HG02885 (cell line): ENCODE results near the gene XIRP2.

Experiments used
- ATAC-seq: cut with Tn5 transposase; IDR thresholded peaks from one replicate; pipeline ENCODE4 v1.9.1; 2021; ENCODE audit warnings: mild to moderate bottlenecking; ENCODE audit not compliant: unreplicated experiment, poor library complexity

The XIRP2 gene, protein sequence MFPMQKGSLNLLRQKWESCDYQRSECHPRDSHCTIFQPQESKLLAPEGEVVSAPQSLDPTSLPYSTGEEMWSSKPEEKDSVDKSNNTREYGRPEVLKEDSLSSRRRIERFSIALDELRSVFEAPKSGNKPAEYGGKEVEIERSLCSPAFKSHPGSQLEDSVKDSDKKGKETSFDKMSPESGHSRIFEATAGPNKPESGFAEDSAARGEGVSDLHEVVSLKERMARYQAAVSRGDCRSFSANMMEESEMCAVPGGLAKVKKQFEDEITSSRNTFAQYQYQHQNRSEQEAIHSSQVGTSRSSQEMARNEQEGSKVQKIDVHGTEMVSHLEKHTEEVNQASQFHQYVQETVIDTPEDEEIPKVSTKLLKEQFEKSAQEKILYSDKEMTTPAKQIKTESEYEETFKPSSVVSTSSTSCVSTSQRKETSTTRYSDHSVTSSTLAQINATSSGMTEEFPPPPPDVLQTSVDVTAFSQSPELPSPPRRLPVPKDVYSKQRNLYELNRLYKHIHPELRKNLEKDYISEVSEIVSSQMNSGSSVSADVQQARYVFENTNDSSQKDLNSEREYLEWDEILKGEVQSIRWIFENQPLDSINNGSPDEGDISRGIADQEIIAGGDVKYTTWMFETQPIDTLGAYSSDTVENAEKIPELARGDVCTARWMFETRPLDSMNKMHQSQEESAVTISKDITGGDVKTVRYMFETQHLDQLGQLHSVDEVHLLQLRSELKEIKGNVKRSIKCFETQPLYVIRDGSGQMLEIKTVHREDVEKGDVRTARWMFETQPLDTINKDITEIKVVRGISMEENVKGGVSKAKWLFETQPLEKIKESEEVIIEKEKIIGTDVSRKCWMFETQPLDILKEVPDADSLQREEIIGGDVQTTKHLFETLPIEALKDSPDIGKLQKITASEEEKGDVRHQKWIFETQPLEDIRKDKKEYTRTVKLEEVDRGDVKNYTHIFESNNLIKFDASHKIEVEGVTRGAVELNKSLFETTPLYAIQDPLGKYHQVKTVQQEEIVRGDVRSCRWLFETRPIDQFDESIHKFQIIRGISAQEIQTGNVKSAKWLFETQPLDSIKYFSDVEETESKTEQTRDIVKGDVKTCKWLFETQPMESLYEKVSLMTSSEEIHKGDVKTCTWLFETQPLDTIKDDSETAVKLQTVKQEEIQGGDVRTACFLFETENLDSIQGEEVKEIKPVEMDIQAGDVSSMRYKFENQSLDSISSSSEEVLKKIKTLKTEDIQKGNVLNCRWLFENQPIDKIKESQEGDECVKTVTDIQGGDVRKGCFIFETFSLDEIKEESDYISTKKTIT (N-terminal part only)

DNA sequence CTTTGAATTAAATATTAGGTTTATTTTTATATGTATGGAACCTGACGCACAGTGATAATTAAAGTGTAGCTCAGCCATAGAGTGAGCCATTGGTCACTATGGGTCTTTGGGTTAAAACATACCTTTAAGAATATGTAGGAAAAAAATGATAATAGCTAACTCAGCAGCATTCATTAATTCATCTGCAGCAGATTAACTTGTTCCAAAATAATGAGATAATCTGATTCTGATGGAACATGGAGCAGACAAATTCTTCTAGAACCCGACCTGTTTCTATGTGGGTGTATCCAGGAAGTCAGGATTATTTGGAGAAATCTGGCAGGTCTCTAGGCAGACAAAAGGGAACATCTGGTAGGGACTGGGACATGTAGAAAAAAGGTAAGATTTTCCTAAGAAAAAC lies at the start of gene XIRP2:
TSS of gene XIRP2 (plus strand) at position 301 of the 400 bp plus-strand sequence. CDS start 15,003 bp downstream, outside the sequence.
- no peak for ATAC-seq

DNA sequence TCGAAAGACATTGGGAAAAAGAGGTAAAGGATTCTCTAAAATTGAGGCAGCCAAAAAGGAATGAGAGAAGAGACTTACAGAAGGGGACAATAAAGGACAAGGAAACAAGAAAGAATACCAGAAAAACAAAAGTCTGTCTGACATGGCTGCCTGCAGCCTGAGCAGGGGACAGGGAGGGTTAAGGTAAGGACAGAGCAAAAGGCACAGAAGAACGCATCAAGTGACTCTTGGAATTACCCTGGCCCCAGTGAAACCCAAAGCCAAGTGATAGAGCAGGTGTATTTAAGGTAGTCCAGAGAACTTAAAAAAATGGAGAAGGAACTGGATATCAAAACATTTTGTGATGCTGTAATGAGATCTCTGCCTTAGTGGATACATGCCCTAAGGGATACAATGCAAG lies 47.1 kb upstream of the XIRP2 start:
- no peak for ATAC-seq

DNA sequence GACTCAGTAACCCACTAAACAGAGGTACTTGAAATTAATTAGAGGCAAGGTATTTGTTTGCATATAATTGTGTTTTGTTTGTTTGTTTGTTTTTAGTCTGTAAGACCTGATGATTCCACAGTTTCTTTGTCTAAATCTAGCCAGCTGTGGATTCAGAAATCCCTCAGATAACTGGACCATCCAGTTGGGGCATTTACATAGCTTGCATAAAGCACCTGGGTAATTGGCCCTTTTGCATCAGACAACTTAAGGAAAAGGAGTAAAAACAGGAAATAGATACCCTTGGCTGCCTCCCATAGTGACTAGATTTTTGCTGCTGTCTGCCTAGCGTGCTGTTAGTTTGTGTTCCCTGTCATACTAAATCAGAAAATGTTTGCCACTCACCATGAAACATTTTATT lies 46.6 kb upstream of the XIRP2 start:
- no peak for ATAC-seq

DNA sequence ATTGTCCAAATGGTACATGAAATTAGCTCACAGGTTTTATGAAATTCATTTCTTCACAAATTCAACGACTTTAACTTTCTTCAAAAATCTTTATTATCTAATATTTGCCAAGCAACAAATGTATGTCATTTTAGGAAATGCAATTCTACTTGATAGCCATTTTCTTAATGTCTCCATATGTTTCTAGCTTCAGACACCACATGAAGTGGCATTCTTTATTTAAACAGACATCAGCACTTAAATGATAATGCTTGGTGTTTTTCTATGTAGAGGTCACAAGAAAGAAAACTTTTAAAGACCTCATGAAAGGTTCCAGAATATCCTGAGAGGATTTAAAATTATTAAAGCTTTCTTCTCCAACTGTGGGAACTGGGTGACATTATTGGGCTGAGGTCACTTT lies 44.2 kb upstream of the XIRP2 start:
- no peak for ATAC-seq

- ATAC-seq = no peak
Observed at GRCh38 chr2:166862468-166863132, 25.7 kb upstream of the XIRP2 start.

DNA sequence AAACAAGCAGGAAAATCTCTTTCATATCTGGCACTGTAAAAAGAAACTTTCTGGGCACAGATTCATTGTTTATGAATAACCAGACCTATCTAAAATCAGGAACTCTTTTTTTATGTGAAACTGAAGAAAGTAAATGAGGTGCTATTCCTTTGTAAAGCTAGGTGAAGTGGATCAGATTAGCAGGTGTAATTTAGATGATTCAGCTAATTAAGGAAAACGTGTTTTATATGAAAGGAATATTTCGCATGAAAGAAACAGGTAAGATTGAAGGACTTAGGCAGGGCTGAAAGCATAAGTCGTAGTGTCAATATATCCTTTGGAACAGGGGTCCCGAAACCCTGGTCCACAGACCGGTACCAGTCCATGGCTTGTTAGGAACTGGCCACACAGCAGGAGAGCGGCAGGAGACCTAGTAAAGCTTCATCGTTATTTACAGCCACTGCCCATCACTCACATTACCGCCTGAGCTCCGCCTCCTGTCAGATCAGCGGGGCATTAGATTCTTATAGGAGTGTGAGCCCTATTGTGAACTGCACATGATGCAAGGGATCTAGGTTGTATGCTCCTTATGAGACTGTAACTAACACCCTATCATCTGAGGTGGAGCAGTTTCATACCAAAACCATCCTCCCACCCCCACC lies 20.3 kb upstream of the XIRP2 start:
- no peak for ATAC-seq

- ATAC-seq = no peak
Observed at GRCh38 chr2:166870346-166870745, 17.9 kb upstream of the XIRP2 start.

- ATAC-seq = no peak
Observed at GRCh38 chr2:166881177-166881576, 7.1 kb upstream of the XIRP2 start.

DNA sequence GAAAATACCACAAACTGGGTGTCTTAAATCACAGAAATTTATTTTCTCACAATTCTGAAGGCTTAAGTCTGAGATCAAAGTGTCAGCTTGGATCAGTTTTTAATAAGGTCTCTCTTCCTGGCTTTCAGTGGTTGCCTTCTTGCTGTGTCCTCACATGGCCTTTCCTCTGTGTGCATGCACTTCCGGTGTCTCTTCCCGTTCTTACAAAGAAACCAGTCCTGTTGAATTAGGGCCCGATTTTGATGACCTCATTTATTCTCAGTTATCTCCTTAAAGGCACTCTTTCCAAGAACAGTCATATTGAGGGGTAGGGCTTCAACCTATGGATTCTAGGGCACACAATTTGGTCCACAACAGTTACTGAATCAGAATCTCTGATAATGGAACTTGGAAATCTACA lies 5.4 kb upstream of the XIRP2 start:
- ATAC-seq = no peak

GRCh38 chr2:166891727-166892126 lies 3.4 kb downstream of the XIRP2 start:
- ATAC-seq = no peak

DNA sequence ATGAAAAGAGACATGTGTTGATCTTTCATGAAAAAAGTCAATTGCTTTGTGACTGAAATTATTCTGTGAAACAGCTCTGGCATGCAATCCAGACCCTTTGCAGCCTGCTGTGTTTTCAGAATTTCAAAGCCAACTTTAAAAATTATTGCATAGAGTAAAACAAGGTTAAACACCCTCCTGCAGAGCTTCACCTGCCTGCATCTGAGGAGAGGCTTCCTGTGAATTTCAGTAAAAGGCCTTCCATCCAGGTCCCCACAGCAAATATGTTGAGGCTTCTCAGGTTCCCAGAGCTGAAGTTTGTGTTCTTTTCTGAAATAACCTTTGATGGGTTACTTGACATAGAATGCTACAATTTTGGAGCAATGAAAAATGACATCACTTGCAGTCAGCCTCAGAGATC lies 4.1 kb downstream of the XIRP2 start:
- no peak for ATAC-seq

- no peak for ATAC-seq
Observed at GRCh38 chr2:166895243-166895642, 7.0 kb downstream of the XIRP2 start.

DNA sequence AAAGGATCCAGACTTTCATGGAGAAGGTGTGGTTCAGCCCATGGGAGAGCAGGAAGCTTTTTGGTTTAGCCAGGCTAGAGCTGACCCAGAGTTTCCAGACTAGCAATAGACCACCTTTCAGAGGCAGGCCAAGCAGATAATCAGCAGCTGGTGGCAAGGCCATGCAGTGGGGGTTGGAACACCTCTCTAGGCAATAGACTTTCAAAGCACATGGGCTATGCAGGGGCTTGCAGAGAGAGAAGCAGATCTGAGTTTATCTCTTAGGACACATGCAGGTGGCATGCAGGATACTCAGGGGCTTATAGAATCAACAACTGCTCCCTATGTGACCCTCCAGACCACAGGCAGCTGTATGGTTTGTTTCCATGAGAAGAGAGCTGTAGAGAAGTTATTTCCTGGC lies 9.4 kb downstream of the XIRP2 start:
- no peak for ATAC-seq

DNA sequence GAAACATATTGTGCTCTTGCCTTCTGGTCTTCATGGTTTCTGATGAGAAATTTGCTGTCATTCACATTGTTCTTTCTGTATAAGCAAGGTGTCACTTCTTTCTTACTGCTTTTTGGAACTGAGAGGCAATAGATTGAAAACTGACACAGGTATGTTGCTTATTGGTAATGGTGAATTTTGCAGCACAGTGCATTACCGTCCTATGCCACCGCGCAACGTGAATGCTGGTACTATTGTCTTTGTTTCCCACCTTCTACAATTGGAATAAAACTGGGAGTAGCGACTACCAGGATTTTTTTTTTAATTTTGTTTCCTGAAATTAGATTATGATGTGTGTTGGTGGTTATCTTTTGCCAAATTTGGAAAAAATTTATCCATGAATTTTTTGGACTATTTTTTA lies 11.4 kb downstream of the XIRP2 start:
- ATAC-seq = no peak

DNA sequence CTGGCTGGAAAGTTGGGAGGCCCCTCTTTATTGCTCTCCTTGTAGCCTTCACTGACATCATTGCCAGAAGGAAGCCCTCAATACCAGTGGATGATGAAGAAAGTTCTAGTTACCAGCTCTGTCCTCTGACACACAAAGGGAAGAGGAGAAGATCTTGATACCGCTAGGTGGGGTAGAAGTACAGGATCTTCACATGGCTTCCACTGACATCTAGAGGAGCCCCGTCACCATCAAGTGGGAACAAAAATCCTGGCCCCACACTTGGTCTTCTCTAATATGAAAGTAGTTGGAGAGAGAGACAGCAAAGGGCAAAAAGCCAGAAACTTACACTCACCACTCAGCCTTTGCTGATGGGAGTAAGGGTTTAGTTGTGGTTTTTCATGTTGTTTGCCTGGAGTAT lies 12.4 kb downstream of the XIRP2 start:
- no peak for ATAC-seq

DNA sequence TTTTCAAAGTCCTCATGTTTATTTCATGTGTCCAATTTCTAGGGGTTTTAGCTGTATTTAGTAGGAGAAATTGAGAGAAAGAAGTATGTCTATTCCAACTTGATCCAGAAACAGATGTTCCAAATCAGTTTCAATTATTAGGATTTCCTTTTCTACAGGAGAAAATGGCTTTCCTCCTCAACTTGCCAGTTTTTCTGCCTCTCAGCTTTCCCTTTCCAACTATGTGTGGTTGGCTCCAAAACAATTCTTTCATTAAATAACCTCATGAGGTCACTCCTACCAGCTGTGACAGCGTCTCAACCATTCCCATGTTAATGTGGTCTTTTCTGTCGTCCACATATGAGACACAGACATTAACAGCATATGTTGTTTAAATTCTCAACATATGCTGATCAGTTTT lies 13.1 kb downstream of the XIRP2 start:
- no peak for ATAC-seq

DNA sequence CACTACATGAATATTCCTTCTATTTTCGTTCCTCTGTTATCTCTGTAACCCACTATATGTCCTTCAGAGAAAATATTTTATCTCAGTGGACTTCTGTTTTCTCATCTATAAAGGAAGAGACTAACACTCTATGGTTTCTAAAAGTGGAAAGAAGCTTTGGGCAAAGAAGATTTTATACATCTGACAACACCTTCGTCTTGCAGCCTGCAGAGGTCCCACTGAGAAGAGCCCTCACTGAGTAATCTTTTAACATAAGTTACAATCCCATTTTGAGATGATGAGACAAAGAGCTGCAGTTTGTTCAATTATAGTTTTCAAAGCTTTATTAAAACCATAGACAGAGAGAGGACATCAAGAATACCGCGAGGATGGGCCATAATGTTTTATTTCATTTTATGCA lies 28.7 kb downstream of the XIRP2 start:
- ATAC-seq = no peak

GRCh38 chr2:166917415-166917814 lies 29.1 kb downstream of the XIRP2 start:
- no peak for ATAC-seq

- ATAC-seq = no peak
Observed at GRCh38 chr2:166921261-166921896, 33.1 kb downstream of the XIRP2 start.
